Glutamatergic neuron (in vitro differentiated cells): ENCODE results near the gene ZNF429. TPM values are rescaled to one million over a fixed set of nuclear protein-coding genes. Genes with fewer than 3 reads are reported as not detected.
A peak's percentile ranks its signal among the peaks of the same experiment; 100 is the strongest.
"Not testable (repeated sequence)": the region's sequence is repeated elsewhere in the genome, so short reads cannot be mapped to it uniquely, and the experiment has no call there.

ENCODE experiments used
- DNase-seq: peaks from one replicate; pipeline ENCODE4 v3.0.0; 2022
- H3K27ac Mint-ChIP-seq: one replicate; pipeline ENCODE4 v1.8.0; 2020; ENCODE audit warnings: mild to moderate bottlenecking, mixed read lengths, inconsistent platforms; ENCODE audit not compliant: unreplicated experiment
- H3K27me3 Mint-ChIP-seq: one replicate; pipeline ENCODE4 v1.8.0; 2020; ENCODE audit warnings: mild to moderate bottlenecking, moderate library complexity, mixed read lengths, inconsistent platforms; ENCODE audit not compliant: unreplicated experiment
- H3K36me3 Mint-ChIP-seq: one replicate; pipeline ENCODE4 v1.8.0; 2020; ENCODE audit warnings: mild to moderate bottlenecking, mixed read lengths, inconsistent platforms; ENCODE audit not compliant: unreplicated experiment
- H3K4me1 Mint-ChIP-seq: one replicate; pipeline ENCODE4 v1.8.0; 2020; ENCODE audit warnings: mild to moderate bottlenecking, low read depth, mixed read lengths, inconsistent platforms; ENCODE audit not compliant: unreplicated experiment
- H3K4me3 Mint-ChIP-seq: one replicate; pipeline ENCODE4 v1.8.0; 2020; ENCODE audit warnings: mild to moderate bottlenecking, mixed read lengths, inconsistent platforms; ENCODE audit not compliant: unreplicated experiment
- H3K9me3 Mint-ChIP-seq: one replicate; pipeline ENCODE4 v1.8.0; 2020; ENCODE audit warnings: mild to moderate bottlenecking, moderate library complexity, mixed read lengths, inconsistent platforms; ENCODE audit not compliant: unreplicated experiment
- total RNA-seq: library from RNA; stranded (reverse); fragmentation: NEBNext Ultra II Directional; extraction: Animal tissue kit (Norgen Biotek cat#: 25700); gene quantifications from one replicate; pipeline ENCODE4 v1.2.1, GENCODE V29; 2021; ENCODE audit not compliant: unreplicated experiment
- TF ChIP-seq, protein P1 (sequence below): fragments of 200-600 bp; sonication (generic); IDR thresholded peaks from one replicate; pipeline ENCODE4 v1.5.0; 2021; ENCODE audit not compliant: partially characterized antibody, unreplicated experiment

Gene ZNF429
- total RNA-seq, 1 donor from 2014 or later: 29.8 TPM

DNA sequence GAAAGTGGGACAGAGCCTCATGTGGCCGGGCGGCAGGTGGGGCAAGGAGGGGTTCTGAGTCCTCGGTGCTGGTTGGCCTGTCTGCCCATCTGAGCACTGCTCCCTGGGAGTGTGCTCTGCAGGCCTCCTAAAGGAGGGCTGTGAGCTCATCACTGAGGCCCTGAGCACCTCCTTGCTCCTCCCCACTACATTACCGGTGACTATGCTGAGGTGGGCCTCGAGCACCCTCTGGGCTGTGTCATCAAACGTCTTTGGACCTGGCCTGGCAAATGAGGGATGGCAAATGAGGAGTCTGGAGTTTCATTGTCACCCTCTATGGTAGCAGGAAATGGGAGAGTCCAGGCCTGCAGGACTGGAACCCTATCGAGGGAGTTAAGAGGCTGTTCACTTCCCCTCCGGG is 38.8 kb upstream of the ZNF429 start:
- H3K27me3 Mint-ChIP-seq: peaks cover 7% of the 10 kb centered on the region
- peaks cover 8% of the 10 kb centered on the region for H3K9me3 Mint-ChIP-seq
- TF ChIP-seq, protein P1, sequence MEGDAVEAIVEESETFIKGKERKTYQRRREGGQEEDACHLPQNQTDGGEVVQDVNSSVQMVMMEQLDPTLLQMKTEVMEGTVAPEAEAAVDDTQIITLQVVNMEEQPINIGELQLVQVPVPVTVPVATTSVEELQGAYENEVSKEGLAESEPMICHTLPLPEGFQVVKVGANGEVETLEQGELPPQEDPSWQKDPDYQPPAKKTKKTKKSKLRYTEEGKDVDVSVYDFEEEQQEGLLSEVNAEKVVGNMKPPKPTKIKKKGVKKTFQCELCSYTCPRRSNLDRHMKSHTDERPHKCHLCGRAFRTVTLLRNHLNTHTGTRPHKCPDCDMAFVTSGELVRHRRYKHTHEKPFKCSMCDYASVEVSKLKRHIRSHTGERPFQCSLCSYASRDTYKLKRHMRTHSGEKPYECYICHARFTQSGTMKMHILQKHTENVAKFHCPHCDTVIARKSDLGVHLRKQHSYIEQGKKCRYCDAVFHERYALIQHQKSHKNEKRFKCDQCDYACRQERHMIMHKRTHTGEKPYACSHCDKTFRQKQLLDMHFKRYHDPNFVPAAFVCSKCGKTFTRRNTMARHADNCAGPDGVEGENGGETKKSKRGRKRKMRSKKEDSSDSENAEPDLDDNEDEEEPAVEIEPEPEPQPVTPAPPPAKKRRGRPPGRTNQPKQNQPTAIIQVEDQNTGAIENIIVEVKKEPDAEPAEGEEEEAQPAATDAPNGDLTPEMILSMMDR: no peak
- DNase-seq: no peak
- H3K36me3 Mint-ChIP-seq: peaks cover 6% of the 10 kb centered on the region
- H3K27ac Mint-ChIP-seq: no peak overlapping the region
- H3K4me3 Mint-ChIP-seq: no peak overlapping the region
- peaks cover 2% of the 10 kb centered on the region for H3K4me1 Mint-ChIP-seq

DNA sequence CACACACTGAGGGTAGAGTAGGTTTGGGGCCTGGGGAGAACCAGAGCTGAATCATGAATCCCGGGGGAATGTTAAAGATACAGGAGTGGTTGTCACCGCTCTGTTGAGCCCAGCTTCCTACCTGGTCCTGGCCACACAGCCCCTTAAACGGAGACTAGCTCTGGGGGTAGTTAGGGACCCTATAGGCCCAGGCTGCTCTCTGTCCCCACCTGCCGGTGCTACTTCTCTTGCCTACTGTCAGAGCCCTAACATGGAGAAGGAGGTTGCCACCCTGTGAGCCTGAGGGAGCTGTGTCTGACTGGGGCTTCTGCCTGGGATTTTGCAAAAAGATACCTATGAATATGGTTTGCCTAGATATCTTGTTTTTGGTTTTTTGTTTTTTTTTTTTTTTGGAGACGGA is 36.6 kb upstream of the ZNF429 start:
- TF ChIP-seq, protein P1: no peak
- no peak for DNase-seq
- Mint-ChIP-seq H3K4me3 (no peak overlapping the region), H3K4me1 (no peaks in the 10 kb centered on the region), H3K27ac (no peak overlapping the region), H3K36me3 (peaks cover 2% of the 10 kb centered on the region), H3K27me3 (peaks cover 4% of the 10 kb centered on the region), H3K9me3 (peaks cover 4% of the 10 kb centered on the region)

DNA sequence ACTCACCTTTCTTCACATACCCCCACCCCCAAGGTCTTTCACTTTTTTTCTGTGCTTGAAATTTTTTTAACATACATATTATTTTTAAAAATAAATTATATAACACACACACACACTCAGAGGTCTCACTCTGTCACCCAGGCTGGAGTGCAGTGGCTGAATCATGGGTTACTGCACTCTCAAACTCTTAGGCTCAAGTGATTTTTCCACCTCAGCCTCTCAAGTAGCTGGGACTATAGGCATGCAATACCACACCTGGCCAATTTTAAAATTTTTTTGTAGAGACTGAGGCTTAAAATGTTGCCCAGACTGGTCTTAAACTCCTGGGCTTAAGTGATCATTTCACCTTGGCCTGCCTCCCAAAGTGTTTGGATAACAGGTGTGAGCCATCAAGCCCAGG is 32.9 kb upstream of the ZNF429 start:
- Mint-ChIP-seq H3K4me1 (no peaks in the 10 kb centered on the region), H3K4me3 (no peak overlapping the region), H3K9me3 (peaks cover 2% of the 10 kb centered on the region), H3K27ac (no peak overlapping the region), H3K27me3 (peaks cover 2% of the 10 kb centered on the region), H3K36me3 (no peaks in the 10 kb centered on the region)
- TF ChIP-seq, protein P1: no peak
- no peak for DNase-seq

DNA sequence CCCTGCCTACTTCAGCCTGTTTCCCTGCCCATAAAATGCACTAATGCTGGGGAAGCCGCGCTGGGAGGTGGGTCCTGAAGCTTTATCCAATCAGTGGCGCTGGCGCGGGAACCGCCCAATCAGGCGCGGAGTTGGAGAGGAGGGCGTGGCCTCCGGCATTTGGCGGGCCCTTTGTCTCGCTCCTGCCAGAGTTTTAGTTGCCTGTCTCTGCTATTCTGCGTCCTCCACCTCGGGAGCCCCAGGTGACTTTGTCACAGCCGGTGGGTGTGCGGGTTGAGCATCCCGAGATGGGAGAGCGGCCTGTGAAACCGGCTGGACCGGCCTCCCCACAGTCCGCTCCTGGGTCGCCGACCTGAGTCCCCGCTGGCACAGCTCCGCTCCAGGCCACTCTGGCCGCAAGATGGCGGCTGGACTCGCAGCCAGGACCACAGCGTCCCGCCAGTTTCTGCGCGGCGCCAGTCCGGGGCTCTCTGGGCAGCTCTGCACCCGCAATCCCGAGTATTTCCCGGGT is 30.7 kb upstream of the ZNF429 start:
- Mint-ChIP-seq H3K9me3 (no peaks in the 10 kb centered on the region), H3K27me3 (peaks cover 2% of the 10 kb centered on the region), H3K4me3 (peak overlapping the region; percentile 70), H3K4me1 (no peaks in the 10 kb centered on the region), H3K27ac (no peak overlapping the region), H3K36me3 (no peaks in the 10 kb centered on the region)
- TF ChIP-seq, protein P1: no peak
- DNase-seq: peak; percentile 78

DNA sequence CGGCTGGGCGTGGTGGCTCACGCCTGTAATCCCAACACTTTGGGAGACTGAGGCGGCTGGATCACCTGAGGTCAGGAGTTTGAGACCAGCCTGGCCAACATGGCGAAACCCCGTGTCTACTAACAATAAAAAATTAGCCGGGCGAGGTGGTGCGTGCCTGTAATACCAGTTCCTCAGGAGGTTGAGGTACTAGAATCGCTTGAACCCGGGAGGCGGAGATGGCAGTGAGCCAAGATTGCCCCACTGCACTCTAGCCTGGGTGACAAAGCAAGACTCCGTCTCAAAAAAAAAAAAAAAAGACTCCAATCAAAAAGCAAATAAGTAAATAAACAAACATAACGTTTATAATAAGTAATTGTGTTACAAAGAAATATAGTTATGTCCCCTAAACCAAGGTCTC is 23.0 kb upstream of the ZNF429 start:
- H3K4me1 Mint-ChIP-seq, H3K36me3 Mint-ChIP-seq, DNase-seq, H3K4me3 Mint-ChIP-seq, H3K27ac Mint-ChIP-seq, H3K27me3 Mint-ChIP-seq: not testable (repeated sequence)
- peaks cover 11% of the 10 kb centered on the region for H3K9me3 Mint-ChIP-seq
